IPS-20b (cell line): Measurements from ENCODE around the gene ELANE.
"Not testable (repeated sequence)": the region's sequence is repeated elsewhere in the genome, so short reads cannot be mapped to it uniquely, and the experiment has no call there.

Source experiments
- H3K27ac ChIP-seq: one replicate; pipeline ENCODE4 v1.5.1; 2013; ENCODE audit warnings: low read length
- H3K27me3 ChIP-seq: 2 replicates; pipeline ENCODE4 v1.6.1; 2013; ENCODE audit warnings: mild to moderate bottlenecking, low read length, inconsistent platforms; ENCODE audit not compliant: insufficient read depth
- H3K36me3 ChIP-seq: 2 replicates; pipeline ENCODE4 v1.6.1; 2013; ENCODE audit warnings: low read depth, mild to moderate bottlenecking, inconsistent platforms, low read length, moderate library complexity; ENCODE audit not compliant: insufficient read depth
- H3K4me1 ChIP-seq: 2 replicates; pipeline ENCODE4 v1.6.1; 2013; ENCODE audit warnings: mild to moderate bottlenecking, control low read depth, inconsistent platforms, low read length, moderate library complexity; ENCODE audit not compliant: insufficient read depth
- H3K4me3 ChIP-seq: 2 replicates; pipeline ENCODE4 v1.5.1; 2013; ENCODE audit warnings: mild to moderate bottlenecking, low read length, inconsistent platforms
- H3K9ac ChIP-seq: 2 replicates; pipeline ENCODE4 v1.6.1; 2013; ENCODE audit warnings: low read depth, mild to moderate bottlenecking, inconsistent platforms, low read length, moderate library complexity
- H3K9me3 ChIP-seq: 2 replicates; pipeline ENCODE4 v1.6.1; 2013; ENCODE audit warnings: mild to moderate bottlenecking, low read depth, low read length, inconsistent platforms; ENCODE audit not compliant: insufficient read depth

The ELANE gene

DNA sequence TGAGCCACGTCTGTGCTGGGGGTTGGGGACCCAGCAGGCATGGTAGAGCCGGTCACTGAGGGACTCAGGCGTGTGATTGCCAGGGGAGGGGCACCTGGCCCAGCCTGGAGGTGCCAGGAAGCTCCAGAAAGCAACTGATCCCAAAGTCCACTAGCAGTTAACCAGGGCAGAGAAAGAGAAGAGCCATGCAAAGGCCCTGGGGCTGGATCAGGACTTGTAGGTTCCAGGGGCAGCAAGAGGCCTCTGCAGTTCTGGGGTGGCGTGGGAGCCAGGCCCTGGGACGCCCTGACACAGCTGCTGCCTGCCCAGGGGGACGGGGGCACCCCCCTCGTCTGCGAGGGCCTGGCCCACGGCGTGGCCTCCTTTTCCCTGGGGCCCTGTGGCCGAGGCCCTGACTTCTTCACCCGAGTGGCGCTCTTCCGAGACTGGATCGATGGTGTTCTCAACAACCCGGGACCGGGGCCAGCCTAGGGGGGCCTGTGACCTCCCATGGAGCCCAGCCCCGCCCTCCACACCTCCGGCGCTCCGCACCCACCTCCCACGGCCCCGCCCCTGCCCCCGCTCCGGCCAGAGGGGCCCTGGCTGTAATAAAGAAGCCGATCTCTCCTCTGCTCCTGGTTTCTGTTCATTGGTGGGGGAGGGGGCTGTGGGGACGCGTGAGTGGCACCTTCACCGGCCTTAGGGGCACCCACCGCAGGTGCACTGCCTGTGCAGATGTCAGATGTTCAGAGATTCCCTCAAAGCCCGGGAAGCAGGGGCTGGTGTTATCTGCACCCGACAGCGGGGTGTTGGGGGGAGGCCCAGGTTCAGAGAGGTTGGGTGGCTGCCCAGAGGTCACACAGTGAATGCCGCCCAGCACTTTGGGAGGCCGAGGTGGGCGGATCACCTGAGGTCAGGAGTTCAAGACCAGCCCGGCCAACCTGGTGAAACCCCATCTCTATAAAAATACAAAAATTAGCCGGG, 20.4 kb upstream of the ELANE start:
- no peak overlapping the region for H3K9ac ChIP-seq
- H3K4me1 ChIP-seq, result no peaks in the 10 kb centered on the region
- H3K27me3 ChIP-seq, result no peaks in the 10 kb centered on the region
- H3K36me3 ChIP-seq, result no peaks in the 10 kb centered on the region
- H3K27ac ChIP-seq, result no peak overlapping the region
- H3K9me3 ChIP-seq, result no peaks in the 10 kb centered on the region
- H3K4me3 ChIP-seq, result no peak overlapping the region

GRCh38 chr19:834216-834615, 17.9 kb upstream of the ELANE start:
- Histone ChIP-seq H3K4me3 (no peak overlapping the region), H3K36me3 (no peaks in the 10 kb centered on the region), H3K4me1 (no peaks in the 10 kb centered on the region), H3K9ac (no peak overlapping the region), H3K27me3 (no peaks in the 10 kb centered on the region), H3K27ac (no peak overlapping the region), H3K9me3 (no peaks in the 10 kb centered on the region)

- no peaks in the 10 kb centered on the region for H3K4me1 ChIP-seq
- H3K27ac ChIP-seq, result no peak overlapping the region
- no peaks in the 10 kb centered on the region for H3K36me3 ChIP-seq
- no peak overlapping the region for H3K9ac ChIP-seq
- H3K27me3 ChIP-seq, result no peaks in the 10 kb centered on the region
- no peaks in the 10 kb centered on the region for H3K9me3 ChIP-seq
- no peak overlapping the region for H3K4me3 ChIP-seq
Observed at GRCh38 chr19:835210-835810, 16.8 kb upstream of the ELANE start.

GRCh38 chr19:840519-841206, 11.4 kb upstream of the ELANE start, which contains the start of gene PRTN3:
TSS of gene PRTN3 (plus strand) at chr19:840999. CDS start at chr19:841009, 10 bp downstream.
- no peak within 1 kb of the TSS for H3K27ac ChIP-seq
- H3K36me3 ChIP-seq, result no peaks in the 10 kb centered on the region
- no peaks in the 10 kb centered on the region for H3K9me3 ChIP-seq
- peaks cover 32% of the 10 kb centered on the region for H3K27me3 ChIP-seq
- no peaks in the 10 kb centered on the region for H3K4me1 ChIP-seq
- H3K9ac ChIP-seq, result no peak within 1 kb of the TSS
- H3K4me3 ChIP-seq, result no peak within 1 kb of the TSS

DNA sequence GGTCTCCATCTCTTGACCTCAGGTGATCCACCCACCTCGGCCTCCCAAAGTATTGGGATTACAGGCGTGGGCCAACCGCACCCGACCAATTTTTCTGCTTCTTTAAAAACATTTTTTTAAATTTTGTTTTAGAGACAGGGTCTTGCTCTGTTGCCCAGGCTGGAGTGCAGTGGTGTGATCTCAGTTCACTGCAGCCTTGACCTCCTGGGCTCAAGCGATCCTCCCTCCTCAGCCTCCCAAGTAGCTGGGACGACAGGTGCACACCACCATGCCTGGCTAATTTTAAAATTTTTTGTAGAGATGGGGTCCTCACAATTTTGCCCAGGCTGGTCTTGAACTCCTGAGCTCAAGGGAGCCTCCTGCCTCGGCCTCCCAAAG, 9.3 kb upstream of the ELANE start:
- not testable (repeated sequence) for H3K27ac ChIP-seq, H3K4me3 ChIP-seq, H3K36me3 ChIP-seq, H3K4me1 ChIP-seq, H3K9me3 ChIP-seq, H3K9ac ChIP-seq
- H3K27me3 ChIP-seq, result peaks cover 32% of the 10 kb centered on the region

GRCh38 chr19:843180-843835, 8.8 kb upstream of the ELANE start:
- no peak overlapping the region for H3K27ac ChIP-seq
- no peak overlapping the region for H3K9ac ChIP-seq
- no peaks in the 10 kb centered on the region for H3K36me3 ChIP-seq
- peaks cover 32% of the 10 kb centered on the region for H3K27me3 ChIP-seq
- H3K4me3 ChIP-seq, result no peak overlapping the region; the same call in 1 of the 2 replicates
- H3K9me3 ChIP-seq, result no peaks in the 10 kb centered on the region
- H3K4me1 ChIP-seq, result no peaks in the 10 kb centered on the region

DNA sequence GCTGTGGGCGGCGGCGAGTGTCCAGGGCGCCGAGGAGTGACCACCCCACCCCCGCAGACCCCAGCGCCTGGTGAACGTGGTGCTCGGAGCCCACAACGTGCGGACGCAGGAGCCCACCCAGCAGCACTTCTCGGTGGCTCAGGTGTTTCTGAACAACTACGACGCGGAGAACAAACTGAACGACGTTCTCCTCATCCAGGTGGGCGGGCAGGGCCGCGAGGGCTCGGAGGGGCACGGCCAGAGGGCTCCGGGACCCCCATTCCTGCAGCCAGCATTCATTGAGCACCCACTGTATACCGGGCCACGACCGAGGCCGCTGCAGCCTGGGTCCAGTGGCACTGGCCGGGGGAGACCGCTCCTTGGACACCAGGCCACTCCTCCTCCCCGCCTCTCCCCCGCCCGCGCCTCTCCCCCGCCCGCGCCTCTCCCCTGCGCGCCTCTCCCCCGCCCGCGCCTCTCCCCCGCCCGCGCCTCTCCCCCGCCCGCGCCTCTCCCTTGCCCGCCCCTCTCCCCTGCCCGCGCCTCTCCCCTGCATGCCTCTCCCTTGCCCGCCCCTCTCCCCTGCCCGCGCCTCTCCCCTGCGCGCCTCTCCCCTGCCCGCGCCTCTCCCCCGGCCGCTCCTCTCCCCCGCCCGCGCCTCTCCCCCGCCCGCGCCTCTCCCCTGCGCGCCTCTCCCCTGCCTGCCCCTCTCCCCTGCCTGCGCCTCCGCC, 8.1 kb upstream of the ELANE start:
- no peaks in the 10 kb centered on the region for H3K36me3 ChIP-seq
- H3K27me3 ChIP-seq, result peaks cover 32% of the 10 kb centered on the region
- H3K4me3 ChIP-seq, result no peak overlapping the region; the same call in 1 of the 2 replicates
- no peaks in the 10 kb centered on the region for H3K4me1 ChIP-seq
- H3K27ac ChIP-seq, result no peak overlapping the region
- no peak overlapping the region for H3K9ac ChIP-seq
- H3K9me3 ChIP-seq, result no peaks in the 10 kb centered on the region

GRCh38 chr19:844546-844971, 7.5 kb upstream of the ELANE start:
- H3K9ac ChIP-seq, result no peak overlapping the region
- H3K27ac ChIP-seq, result no peak overlapping the region
- no peak overlapping the region for H3K4me3 ChIP-seq
- H3K27me3 ChIP-seq, result peaks cover 32% of the 10 kb centered on the region
- H3K36me3 ChIP-seq, result no peaks in the 10 kb centered on the region
- H3K9me3 ChIP-seq, result no peaks in the 10 kb centered on the region
- H3K4me1 ChIP-seq, result no peaks in the 10 kb centered on the region

- Histone ChIP-seq H3K4me3 (no peak overlapping the region), H3K36me3 (no peaks in the 10 kb centered on the region), H3K27me3 (peaks cover 32% of the 10 kb centered on the region), H3K4me1 (no peaks in the 10 kb centered on the region), H3K9ac (no peak overlapping the region), H3K9me3 (no peaks in the 10 kb centered on the region), H3K27ac (no peak overlapping the region)
Observed at GRCh38 chr19:845707-846521, 6.2 kb upstream of the ELANE start.

DNA sequence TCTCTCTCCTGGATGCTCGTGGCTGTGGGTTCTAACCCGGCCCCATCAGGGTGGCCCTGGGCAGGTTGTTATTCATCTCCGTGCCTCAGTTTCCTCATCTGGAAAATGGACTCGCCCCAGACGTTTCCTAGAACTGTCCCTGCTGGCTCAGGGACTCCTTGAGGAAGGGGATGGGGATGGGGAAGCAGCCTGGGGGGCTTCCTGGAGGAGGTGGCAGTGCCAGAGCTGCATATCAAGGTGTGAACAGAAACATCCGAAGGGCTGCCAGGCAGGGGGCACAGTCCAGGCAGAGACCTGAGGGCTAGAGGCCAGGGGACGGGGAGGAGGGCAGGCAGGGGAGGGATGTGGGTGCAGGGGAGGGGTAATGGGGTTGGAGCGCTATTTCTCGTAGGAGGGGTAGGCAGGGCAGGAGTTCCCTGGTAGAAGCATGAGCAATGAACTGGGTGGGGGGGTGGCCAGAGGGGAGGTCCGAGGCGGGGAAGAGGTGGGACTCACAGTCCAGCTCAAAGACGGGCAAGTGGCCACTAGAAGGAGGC, 3.6 kb upstream of the ELANE start:
- Histone ChIP-seq H3K4me3 (no peak overlapping the region), H3K9me3 (no peaks in the 10 kb centered on the region), H3K27me3 (peaks cover 16% of the 10 kb centered on the region), H3K36me3 (no peaks in the 10 kb centered on the region), H3K27ac (no peak overlapping the region), H3K9ac (no peak overlapping the region), H3K4me1 (no peaks in the 10 kb centered on the region)
